ENCODE results near the gene SDHD.

Gene SDHD

GRCh38 chr11:112106070-112106469 lies 19.4 kb downstream of the SDHD start:
- no peak for DNase-seq

DNA sequence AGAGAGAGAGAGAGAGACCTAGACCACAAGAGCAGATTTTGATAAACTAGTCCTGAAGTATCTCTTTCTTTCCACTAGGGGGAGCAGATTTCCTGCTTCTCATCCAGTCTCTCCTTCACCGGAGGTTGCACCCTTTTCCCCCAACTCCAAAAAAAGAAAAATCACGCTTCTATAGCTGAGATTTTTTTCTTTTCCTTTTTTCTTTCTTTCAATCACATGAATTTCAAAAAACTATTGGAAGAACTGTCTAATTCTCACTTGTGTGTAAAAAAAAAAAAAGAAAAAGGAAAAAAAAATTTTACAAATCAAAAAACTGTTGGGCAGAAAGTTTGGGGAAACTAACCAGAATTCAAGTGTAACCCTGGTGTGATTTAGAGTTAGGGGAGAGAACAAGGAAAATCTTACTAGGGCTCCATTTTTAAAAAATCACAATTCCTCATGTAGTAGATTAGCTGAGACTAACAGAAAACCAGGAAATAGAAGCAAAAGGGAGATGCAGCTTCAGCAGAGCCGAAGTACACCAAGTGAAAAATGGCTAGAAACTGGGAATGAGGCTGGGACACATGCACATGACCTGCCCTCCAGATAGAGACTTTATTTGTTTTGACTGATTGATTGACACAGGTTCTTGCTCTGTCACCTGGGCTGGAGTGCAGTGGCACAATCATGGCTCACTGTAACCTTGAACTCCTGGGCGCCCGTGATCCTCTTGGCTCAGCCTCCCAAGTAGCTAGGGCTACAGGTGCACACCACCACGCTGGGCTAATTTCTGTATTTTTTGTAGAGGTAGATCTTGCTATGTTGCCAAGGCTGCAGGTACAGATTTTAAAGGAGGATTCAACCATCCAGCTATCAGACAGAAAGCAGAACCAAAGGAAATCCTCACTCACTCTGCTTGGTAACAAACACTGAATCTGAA lies 27.1 kb downstream of the SDHD start:
- no peak for DNase-seq

- no peak for DNase-seq
Measured at GRCh38 chr11:112114460-112114859, 27.8 kb downstream of the SDHD start.

DNA sequence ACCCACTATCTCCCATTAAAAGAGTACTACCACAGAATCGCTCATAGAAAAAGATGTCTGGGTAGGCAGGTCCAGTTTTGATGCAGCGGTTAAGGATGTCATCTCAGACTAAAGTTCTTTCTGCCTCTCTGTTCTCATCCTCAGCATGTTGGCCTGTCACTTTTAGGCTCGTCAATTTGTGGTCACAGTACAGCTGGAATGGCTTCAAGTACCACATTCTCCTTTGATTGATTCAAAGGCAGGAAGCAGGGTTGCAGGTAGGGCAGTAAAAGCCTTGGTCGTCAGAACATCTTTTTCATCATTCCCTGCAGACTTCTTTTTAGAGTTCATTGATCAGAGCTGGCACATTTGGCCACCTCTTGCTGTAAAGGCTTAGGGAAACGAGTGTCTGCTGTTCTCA lies 28.7 kb downstream of the SDHD start:
- DNase-seq, result no peak

GRCh38 chr11:112118176-112118575 lies 31.5 kb downstream of the SDHD start:
- no peak for DNase-seq

- DNase-seq, result no peak
Measured at GRCh38 chr11:112121981-112122615, 35.4 kb downstream of the SDHD start.

DNA sequence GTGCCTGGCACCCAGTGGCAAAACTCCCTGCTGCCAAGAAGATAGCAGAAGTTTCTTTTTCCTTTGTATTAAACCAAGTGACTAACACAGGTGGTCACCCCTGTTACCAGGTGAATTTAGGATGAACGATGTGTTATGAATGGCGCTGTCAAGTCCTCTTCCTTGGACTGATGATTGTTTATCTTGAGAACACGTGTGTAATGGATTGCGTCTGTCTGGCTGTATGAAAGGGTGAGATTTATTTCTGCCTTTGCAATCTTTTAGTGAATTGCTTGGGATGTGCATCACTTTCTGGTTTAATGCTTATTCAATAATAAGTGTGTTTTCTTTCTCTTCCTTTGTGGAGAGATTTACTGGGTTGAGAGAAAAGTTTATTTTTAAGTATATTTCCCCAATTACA lies 36.5 kb downstream of the SDHD start:
- no peak for DNase-seq

- DNase-seq, result no peak
Measured at GRCh38 chr11:112127056-112127455, 40.4 kb downstream of the SDHD start.

- no peak for DNase-seq
Measured at GRCh38 chr11:112128483-112129121, 41.9 kb downstream of the SDHD start.

DNA sequence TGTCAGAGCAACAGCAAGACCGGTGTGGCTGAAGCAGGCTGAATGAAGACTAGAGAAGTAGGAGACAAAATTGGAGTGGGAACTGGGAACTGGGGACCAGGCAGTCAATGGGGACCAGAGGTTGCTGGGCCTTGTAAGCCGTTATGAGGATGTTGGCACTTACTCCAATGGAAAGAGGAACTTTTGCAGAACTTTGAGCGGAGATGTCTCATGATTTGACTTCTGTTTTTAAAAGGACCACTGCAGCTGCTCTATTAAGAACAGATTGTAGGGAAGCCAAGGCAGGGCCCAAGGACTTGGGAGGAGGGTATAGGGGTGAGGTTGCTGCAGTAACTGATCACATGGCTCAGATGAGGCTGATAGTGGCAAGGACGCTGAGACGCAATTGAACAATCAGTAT lies 43.0 kb downstream of the SDHD start:
- no peak for DNase-seq

- no peak for DNase-seq
Measured at GRCh38 chr11:112132737-112133136, 46.1 kb downstream of the SDHD start.

GRCh38 chr11:112134473-112134872 lies 47.8 kb downstream of the SDHD start:
- no peak for DNase-seq

GRCh38 chr11:112143597-112143996 lies 56.9 kb downstream of the SDHD start:
- no peak for DNase-seq

Measured in activated CD4-positive, alpha-beta T cell treated with anti-CD3 and anti-CD28 coated beads for 1 hour (primary cell).